ENCODE results near the gene SEL1L3. TPM values are rescaled to one million over a fixed set of nuclear protein-coding genes. Genes with fewer than 3 reads are reported as not detected.

Gene SEL1L3
- total and polyA plus RNA-seq, 7 donors, result 1.0 to 4.3 (median 1.6) TPM

DNA sequence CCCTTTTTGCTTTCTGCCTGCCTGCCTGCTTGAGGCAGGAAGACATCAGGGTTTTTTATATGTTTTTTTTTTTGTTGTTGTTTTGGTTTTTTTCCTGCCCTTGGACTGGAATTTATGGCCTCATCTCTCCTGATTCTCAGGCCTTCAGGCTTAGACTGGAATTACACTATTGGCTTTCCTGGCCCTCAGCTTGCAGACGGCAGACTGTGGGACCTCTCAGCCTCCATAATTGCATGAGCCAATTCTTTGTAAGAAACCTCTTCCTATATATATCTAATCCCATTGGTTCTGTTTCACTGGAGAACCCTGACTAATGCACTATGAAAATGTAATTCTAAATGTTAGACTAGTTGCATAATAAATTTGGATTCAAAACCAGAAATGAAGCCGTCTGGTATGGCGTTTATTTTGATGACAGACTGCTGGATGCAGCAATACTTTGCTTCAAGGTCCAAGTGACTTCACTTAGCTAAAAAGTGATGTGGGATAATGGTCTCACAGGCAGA is 59.0 kb downstream of the SEL1L3 start:
- Histone ChIP-seq H3K27ac (no peak overlapping the region), H3K36me3 (ENCODE audit: insufficient read depth in 1 of 2, low read depth in 1 of 2) (no peaks in the 10 kb centered on the region), H3K4me1 (no peaks in the 10 kb centered on the region), H3K9me3 (no peaks in the 10 kb centered on the region), H3K4me3 (no peak overlapping the region), H3K27me3 (ENCODE audit: insufficient read depth in 3 of 3, low read length in 2 of 3) (no peaks in the 10 kb centered on the region)
- DNase-seq (no peak), ATAC-seq (no peak)
- WGBS, 3 donors, result 41 to 62% (median 44%) methylated on average over 3 of the region's 3 CpGs
- TF ChIP-seq, protein P1, sequence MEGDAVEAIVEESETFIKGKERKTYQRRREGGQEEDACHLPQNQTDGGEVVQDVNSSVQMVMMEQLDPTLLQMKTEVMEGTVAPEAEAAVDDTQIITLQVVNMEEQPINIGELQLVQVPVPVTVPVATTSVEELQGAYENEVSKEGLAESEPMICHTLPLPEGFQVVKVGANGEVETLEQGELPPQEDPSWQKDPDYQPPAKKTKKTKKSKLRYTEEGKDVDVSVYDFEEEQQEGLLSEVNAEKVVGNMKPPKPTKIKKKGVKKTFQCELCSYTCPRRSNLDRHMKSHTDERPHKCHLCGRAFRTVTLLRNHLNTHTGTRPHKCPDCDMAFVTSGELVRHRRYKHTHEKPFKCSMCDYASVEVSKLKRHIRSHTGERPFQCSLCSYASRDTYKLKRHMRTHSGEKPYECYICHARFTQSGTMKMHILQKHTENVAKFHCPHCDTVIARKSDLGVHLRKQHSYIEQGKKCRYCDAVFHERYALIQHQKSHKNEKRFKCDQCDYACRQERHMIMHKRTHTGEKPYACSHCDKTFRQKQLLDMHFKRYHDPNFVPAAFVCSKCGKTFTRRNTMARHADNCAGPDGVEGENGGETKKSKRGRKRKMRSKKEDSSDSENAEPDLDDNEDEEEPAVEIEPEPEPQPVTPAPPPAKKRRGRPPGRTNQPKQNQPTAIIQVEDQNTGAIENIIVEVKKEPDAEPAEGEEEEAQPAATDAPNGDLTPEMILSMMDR (IDR thresholded peaks at IDR 0.05), result no peak
- intact Hi-C loops (cut with DNase I), result no loop called here

DNA sequence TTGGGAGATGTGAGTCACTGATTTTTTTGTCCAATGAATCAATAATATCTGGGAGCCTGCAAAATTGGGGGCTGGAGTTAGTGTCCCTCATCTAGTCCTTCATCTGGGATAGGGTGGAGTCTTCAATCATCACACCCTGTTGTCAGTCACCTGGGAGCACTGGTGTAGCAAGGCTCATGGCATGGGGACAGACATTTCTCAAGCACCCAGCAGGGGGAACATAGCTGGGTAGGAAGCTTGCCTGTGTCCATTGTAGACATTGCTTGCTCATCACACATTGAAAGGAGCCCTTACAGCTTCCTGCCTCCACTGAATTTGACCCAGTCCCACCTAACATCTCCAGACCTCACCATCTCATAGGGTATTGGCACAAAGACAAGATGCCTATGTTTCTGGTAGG is 61.2 kb downstream of the SEL1L3 start:
- H3K36me3 ChIP-seq (ENCODE audit: insufficient read depth in 1 of 2, low read depth in 1 of 2), result no peaks in the 10 kb centered on the region
- H3K9me3 ChIP-seq, result no peaks in the 10 kb centered on the region
- no peak overlapping the region for H3K27ac ChIP-seq
- intact Hi-C loops (cut with DNase I), result no loop called here
- DNase-seq (no peak), ATAC-seq (no peak)
- TF ChIP-seq, protein P1 (IDR thresholded peaks at IDR 0.05), result no peak
- H3K4me3 ChIP-seq, result no peak overlapping the region
- H3K27me3 ChIP-seq (ENCODE audit: insufficient read depth in 3 of 3, low read length in 2 of 3), result no peaks in the 10 kb centered on the region
- H3K4me1 ChIP-seq, result no peaks in the 10 kb centered on the region

DNA sequence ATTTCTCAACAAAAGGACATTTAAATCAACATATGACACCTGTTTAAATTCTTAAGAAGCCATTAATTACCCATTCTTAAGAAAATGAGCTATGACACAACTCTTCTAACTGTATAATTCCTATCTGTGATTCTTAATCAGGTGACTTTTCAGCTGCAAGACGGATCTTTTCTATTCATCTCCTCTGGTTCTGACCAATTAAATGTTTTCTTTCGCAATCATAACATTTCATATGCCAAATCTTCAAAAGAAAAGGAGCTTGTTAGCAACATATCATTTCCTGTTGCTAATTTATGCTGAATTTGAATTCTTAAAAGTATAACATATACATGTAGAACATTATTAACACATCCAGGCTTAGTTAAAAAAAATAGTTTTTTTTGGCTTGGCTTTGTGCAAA is 62.5 kb downstream of the SEL1L3 start:
- Histone ChIP-seq H3K36me3 (ENCODE audit: insufficient read depth in 1 of 2, low read depth in 1 of 2) (no peaks in the 10 kb centered on the region), H3K27me3 (ENCODE audit: insufficient read depth in 3 of 3, low read length in 2 of 3) (peaks cover 0 to 2% (median 0%) of the 10 kb centered on the region in 3 donors), H3K4me3 (no peak overlapping the region), H3K9me3 (no peaks in the 10 kb centered on the region), H3K4me1 (no peaks in the 10 kb centered on the region), H3K27ac (no peak overlapping the region)
- DNase-seq (no peak), ATAC-seq (no peak)
- intact Hi-C loops (cut with DNase I), result no loop called here
- WGBS, 3 donors, result 82 to 95% (median 83%) methylated on average over 2 of the region's 2 CpGs
- TF ChIP-seq, protein P1 (IDR thresholded peaks at IDR 0.05), result no peak

DNA sequence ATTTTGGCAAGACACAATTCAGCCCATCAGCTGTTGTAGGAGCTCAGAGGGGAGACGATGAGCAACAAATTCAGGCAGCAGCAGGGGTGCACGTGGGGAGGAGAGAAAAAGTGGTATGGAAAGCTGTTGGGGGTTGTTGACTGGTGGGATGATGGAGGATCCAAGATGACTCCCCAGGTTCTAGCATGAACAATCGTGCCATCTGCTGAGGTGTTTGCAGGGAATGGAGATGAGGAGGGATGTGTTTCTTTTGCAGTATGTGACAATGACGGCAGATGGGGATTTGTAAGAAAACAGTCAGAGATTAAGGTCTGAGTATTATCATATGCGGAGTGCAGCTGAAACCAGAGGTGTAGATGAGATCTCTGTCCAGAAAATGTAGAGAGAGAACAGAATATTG is 63.3 kb downstream of the SEL1L3 start:
- intact Hi-C loops (cut with DNase I), result no loop called here
- no peak overlapping the region for H3K27ac ChIP-seq
- peaks cover 0 to 2% (median 0%) of the 10 kb centered on the region in 3 donors for H3K27me3 ChIP-seq (ENCODE audit: insufficient read depth in 3 of 3, low read length in 2 of 3)
- WGBS, 3 donors, result 62 to 79% (median 66%) methylated on average over 5 of the region's 5 CpGs
- H3K9me3 ChIP-seq, result no peaks in the 10 kb centered on the region
- no peak for DNase-seq
- H3K4me1 ChIP-seq, result no peaks in the 10 kb centered on the region
- H3K4me3 ChIP-seq, result no peak overlapping the region
- TF ChIP-seq, protein P1 (IDR thresholded peaks at IDR 0.05), result no peak
- ATAC-seq, result no peak
- H3K36me3 ChIP-seq (ENCODE audit: insufficient read depth in 1 of 2, low read depth in 1 of 2), result no peaks in the 10 kb centered on the region

DNA sequence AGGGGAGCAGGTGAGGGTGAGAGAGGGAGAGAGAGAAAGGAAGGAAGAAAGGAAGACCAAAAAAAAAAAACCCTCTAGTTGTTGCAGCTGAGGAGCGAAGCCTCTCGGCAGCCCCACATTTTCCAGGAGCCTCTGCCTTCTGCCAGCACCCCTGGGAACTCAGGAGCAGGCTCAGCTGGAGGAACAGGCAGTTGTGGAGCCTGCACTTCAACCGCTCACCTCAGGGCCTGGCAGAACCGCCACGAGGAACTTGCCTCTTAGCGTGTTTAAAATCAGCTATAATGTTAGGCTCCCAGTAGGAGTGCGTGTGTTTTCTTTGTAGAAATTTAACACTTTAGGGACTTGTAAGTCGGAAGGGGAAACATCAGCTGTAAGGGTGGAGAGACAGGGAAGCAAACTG is 65.7 kb downstream of the SEL1L3 start:
- intact Hi-C loops (cut with DNase I), result no loop called here
- H3K36me3 ChIP-seq (ENCODE audit: insufficient read depth in 1 of 2, low read depth in 1 of 2), result no peaks in the 10 kb centered on the region
- ATAC-seq, result no peak
- no peaks in the 10 kb centered on the region for H3K4me1 ChIP-seq
- 41 to 52% (median 44%) methylated on average over 8 of the region's 8 CpGs for WGBS, 3 donors
- DNase-seq, result no peak
- TF ChIP-seq, protein P1 (IDR thresholded peaks at IDR 0.05), result no peak
- H3K27ac ChIP-seq, result no peak overlapping the region
- peaks cover 0 to 2% (median 0%) of the 10 kb centered on the region in 3 donors for H3K27me3 ChIP-seq (ENCODE audit: insufficient read depth in 3 of 3, low read length in 2 of 3)
- H3K4me3 ChIP-seq, result no peak overlapping the region
- no peaks in the 10 kb centered on the region for H3K9me3 ChIP-seq
